Lung microvascular endothelial cell (primary cell): ENCODE measurements around the gene ATP13A3. TPM values are rescaled to one million over a fixed set of nuclear protein-coding genes. Genes with fewer than 3 reads are reported as not detected.
"Not testable (repeated sequence)": the region's sequence is repeated elsewhere in the genome, so short reads cannot be mapped to it uniquely, and the experiment has no call there.

Experiments used
- DNase-seq, 2 donors: peaks; one replicate each; pipeline versions ENCODE4 v3.0.0 to v3.0.0-alpha.2; 2010; ENCODE audit warnings: low read depth in 2 of 2
- total RNA-seq: library from RNA; depleted of rRNA; stranded (reverse); fragments of >200 nt; gene quantifications from 2 replicates; pipeline ENCODE4 v1.2.1, GENCODE V29; 2014

ATP13A3 gene
- total RNA-seq, result 71.7 and 121 TPM in 2 replicates

DNA sequence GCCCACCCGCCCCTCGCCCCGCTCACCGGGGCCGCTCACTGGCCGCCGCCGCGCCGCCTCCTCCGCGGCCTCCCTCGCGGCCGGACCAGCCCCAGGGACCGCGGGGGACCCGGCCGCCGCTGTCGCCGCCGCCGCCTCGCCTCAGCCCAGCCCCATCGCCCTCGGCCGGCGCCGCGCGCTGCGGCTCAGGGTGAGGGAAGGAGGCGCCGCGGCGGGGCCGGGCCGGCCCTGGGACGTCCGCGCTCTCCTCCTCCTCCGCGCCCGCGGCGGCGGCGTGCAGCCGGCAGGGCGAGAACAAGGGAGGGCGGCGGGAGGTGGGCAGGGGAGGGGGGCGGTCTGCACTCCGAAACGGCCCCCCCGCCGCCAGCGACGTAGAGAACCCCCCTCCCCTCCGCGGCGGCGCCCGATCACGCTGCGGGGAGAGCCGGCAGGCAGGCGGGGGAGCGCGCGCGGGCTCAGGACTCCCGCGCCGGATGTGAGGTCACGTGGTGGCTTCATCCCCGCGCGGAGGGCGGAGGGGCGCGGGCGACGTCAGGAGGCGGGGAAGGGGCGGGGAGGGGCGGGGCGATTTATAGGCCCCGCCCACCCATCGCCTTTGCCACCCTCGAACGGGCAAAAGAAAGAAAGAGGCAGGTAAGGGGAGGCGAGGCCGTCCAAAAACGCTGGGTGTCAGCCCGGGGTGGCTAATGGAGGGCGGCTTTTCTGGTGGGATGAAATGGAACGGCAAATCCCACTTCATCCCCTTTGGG is at the start of gene ATP13A3:
ATP13A3 (minus strand) TSS at position 463 of the 749 bp plus-strand sequence. CDS start 24,812 bp downstream, outside the sequence.
- DNase-seq, result peak; percentile 93 to 95

DNA sequence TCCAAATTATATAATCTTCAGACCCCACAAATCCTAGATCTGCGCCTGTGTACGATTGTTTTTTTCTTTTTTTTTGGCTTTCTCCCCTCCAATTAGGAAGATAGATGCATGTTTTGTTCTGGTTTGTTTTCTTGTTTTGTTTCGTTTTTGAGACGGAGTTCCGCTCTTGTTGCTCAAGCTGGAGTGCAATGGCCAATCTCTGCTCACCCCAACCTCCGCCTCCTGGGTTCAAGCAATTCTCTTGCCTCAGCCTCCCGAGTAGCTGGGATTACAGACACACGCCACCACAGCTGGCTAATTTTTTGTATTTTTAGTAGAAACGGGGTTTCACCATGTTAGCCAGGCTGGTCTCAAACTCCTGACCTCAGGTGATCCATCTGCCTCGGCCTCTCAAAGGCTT is 48.4 kb upstream of the ATP13A3 start:
- not testable (repeated sequence) for DNase-seq

DNA sequence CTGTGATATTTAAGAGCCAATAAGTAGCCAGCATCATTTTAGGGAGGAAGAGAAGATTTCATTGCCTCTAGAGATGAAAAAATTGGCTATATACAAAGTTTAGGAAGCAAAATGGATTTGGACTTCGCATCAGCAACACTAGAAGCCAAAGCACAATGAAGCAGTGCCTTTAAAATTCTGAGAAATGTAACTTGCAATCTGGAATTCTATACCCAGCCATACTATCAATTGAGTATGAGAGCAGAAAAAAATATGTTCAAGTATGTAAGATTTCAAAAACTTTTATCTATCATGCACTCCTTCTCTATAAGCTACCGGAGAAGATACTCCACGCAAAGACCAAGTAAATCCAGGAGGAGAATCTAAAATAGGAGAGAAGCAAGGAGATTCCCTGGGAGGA is 47.4 kb upstream of the ATP13A3 start:
- DNase-seq, result no peak

DNA sequence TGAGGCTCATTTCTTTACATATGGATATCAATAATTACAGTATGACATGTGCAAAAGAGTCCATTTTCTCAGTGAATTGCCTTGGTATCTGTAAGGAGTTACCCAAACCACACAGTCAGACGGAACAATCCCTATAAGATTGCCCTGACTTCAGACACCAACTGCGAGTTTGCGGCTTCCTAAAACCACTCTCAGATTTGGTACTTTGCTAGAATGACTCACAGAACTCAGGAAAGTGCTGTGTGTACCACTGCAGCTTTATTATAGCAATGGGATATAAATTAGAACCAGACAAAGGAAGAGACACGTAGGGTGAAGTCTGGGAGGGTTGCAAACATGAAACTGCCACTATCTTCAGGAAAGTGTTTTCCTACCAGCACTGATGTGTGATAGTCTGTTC is 45.8 kb upstream of the ATP13A3 start:
- DNase-seq, result peak in 1 of 2 donors; percentile 44

DNA sequence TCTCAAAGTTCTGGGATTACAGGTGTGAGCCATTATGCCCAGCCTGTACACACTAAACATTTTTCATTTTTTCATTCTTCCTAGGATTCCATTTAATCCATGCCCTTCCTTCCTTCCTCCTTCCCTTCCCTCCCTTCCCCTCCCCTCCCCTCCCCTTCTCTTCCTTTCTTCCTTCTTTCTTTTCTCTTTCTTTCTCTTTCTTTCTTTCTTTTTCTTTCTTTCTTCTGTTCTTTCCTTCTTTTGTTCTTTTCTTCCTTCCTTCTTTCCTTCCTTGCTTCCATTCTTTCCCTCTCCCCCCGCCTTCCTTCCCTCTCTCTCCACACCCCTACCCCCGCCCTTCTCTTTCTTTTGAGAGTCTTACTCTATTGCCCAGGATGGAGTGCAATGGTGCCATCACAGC is 40.9 kb upstream of the ATP13A3 start:
- no peak for DNase-seq

DNA sequence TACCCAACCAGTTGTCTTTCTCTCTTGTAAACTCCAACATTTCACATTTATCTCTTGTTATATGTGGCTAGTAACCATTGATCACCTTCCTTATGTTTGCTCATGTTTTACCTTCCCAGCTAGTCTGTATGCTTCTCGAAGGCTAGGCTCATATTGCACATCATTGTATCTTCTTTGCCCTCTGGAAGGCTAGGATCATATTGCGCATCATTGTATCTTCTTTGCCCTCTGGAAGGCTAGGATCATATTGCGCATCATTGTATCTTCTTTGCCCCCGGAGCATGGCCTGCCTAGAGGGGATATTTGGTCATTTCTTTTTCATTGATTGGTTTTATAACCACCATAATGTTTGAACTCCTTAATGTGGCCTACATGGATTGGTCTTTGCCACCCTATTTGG is 39.4 kb upstream of the ATP13A3 start:
- DNase-seq, result no peak

DNA sequence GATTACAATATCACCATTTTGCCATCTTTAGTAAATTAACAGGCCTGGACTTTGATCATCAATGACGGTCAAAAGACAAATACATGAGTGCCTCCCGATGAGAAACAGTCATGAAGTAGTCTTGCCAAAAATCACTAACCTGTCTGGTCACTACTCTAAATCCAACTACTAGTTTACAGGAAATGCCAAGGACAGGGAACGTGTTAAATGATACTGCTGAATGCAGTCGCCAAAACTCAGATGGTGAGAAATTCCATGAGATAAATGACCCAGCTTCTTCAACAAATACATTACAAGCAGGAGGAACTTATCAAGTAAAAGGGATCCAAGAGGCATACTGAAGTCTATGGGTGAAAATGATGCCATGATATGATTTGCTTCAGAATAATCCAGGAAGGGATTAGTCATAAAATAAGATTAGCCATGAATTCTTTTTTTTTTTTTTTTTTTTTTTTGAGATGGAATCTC is 35.8 kb upstream of the ATP13A3 start:
- peak; percentile 43 to 57 for DNase-seq

DNA sequence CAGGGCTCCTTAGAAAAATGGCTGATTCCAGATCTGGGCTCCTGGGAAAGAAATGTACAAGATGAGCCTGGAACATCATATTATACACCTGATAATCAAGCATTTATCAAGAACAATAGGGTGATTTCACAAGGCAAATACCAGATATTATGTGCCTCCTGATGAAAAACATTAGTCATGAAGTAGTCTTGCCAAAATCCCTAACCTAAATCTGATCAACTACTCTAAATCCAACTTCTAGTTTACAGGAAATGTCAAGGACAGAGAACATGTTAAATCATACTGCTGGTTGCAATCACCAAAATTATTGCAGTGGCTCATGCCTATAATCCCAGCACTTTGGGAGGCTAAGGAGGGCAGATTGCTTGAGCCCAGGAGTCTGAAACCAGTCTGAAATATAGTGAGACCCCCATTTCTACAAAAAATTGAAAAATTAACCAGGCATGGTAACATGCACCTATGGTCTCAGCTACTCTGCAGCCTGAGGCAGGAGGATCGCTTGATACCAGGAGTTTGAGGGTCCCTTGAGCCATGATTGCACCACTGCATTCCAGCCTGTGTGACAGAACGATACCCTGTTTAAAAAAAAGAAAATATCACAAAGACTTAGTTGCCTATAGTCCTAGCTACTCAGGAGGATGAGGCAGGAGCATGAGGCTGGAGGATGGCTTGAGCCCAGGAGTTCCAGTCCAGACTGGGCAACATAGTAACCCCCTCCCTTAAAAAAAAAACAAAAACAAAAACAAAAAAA is 34.9 kb upstream of the ATP13A3 start:
- peak; percentile 49 to 81 for DNase-seq

DNA sequence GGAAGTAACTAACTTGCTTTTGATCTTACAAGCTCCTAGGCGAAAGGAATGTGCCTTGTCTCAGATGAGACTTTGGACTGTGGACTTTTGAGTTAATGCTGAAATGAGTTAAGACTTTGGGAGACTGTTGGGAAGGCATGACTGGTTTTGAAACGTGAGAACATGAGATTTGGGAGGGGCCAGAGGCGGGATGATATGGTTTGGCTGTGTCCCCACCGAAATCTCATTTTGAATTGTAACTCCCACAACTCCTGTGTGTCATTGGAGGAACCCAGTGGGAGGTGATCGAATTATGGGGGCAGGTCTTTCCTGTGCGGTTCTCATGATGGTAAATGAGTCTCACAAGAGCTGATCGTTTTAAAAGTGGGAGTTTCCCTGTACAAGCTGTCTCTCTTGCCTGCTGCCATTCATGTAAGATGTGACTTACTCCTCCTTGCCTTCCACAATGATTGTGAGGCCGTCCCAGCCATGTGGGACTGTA is 33.9 kb upstream of the ATP13A3 start:
- DNase-seq, result peak in 1 of 2 donors; percentile 5

DNA sequence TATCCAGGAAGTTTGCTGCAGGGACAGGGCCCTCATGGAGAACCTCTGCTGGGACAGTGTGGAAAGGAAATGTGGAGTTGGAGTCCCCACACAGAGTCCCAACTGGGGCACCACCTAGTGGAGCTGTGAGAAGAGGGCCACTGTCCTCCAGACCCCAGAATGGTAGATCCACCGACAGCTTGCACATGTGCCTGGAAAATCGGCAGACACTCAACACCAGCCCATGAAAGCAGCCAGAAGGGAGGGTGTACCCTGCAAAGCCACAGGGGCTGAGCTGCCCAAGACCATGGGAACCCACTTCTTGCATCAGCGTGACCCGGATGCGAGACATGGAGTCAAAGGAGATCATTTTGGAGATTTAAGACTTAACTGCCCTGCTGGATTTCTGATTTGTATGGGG is 33.4 kb upstream of the ATP13A3 start:
- not testable (repeated sequence) for DNase-seq

DNA sequence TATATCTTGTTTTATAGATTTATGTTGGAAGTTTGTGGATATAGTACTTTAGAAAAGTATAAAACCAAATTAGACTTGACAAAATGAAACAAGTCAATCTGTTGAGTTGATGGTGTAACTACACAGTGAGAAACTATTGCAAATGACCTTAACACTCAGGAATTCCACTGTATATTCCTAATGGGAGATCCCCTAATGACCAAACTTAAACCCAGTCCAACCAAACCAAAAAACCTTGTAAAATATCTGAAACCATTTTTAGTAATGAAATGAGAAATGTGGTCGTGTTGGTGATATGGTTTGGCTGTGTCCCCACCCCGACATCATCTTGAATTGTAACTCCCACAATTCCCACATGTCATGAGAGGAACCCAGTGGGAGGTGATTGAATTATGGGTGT is 31.9 kb upstream of the ATP13A3 start:
- peak in 1 of 2 donors; percentile 48 for DNase-seq

DNA sequence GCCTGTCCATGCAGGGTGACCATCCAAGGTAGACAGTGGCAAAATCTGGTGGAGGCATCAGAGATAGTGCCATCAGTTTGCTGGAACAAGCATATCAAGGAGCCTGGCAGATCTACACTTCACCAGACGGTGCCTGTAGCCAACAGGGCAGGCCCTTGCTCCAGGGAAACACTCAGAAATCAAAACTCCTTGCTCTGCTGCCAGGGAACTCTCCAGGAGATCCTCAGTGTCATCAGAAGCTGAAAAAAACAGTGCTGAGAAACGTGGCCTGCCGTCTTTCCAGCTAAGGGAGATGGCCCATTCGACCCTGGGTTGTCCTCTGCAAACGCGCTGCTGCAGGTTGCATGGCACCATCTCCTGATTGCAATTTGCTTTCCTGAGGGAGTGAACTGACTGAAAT is 30.5 kb upstream of the ATP13A3 start:
- DNase-seq, result no peak

DNA sequence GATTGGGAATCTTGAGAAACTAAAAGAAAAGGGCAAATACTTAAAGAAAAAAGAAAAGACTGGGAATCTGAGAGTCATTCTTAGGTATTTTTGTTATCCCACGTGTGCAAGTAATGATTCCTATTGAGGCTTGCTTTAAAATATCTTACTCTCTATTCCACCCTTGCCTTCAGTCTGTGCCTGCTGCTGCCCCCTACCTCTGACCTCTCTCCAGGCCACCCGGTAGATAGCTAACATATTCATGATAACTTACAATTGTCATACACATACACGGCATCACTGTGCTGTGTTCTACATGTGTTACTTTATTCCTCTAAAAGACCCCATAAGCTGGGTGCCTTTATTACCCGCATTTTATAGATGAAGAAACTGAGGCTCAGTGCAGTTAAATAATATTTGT is 27.8 kb upstream of the ATP13A3 start:
- no peak for DNase-seq

DNA sequence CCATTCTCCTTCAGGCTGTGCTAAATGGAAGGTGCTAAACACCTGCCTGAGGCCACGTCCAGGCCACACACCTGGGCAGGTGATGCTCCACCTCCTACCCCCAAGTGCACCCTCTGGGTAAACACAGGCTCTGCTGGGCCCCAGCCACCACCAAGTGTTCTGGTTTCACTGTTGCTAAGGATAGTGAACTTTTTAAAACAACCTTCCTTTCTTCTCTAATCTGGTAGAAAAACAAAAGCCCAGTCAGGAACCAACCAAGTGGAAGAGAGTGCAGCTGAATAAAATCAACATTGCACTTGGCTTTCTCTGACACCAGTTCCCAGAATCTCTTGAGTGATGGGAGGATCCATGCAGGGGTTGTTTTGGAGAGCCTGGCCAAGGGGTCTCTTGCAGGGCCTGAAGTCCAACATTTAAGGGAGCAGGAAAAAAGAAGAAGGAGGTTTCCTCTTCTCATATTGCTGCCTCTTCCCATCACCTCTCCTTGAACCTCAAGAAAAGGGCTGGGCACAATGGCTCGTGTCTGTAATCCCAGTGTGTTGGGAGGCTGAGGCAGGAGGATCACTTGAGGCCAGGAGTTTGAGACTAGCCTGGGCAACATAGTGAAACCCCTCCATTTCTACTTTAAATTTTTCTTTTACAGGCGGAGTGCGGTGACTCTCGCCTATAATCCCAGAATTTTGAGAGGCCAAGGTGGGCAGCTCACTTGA is 26.2 kb upstream of the ATP13A3 start:
- no peak for DNase-seq

DNA sequence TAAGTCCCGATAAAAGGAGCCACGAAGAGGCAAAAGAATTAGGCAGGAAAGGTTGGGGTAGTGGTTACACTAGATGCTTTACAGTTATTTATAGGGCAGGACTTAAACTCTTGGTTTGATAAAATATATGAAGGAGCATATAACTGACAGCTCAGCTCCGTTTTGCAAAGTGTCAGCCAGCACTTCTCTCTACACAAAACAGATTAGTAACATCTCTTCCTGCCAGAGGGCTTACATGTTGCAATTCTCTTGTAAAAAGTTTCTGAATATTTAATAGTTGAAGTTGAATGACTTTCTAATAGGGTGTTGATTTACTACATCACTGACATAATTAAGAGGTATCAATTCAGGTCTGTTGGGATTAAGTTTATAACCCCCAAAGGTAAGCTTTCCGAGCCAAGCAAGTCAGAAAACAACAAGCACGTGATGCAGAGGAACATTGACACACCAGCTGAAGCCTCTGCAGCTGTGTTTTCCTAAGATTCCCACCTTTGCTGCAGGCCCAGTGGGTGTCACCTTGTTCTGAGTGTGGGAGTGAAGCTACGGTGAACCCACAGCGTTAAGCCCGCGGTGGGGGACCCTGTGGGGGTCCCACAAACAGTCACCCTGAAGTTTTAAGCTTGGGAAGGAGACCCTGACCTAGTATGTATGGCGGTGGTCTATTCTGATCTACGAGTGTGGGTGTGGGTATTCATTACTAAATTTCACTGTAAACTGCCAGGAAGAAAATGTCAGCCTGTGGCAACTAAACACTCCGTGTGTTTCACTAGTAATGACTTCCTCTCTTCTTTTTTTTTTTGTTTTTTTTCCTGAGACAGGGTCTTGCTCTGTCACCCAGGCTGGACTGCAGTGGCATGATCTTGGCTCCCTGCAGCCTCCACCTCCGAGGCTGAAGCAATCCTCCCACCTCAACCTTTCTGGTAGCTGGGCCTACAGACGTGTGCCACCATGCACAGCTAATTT is 22.0 kb upstream of the ATP13A3 start:
- DNase-seq, result no peak

DNA sequence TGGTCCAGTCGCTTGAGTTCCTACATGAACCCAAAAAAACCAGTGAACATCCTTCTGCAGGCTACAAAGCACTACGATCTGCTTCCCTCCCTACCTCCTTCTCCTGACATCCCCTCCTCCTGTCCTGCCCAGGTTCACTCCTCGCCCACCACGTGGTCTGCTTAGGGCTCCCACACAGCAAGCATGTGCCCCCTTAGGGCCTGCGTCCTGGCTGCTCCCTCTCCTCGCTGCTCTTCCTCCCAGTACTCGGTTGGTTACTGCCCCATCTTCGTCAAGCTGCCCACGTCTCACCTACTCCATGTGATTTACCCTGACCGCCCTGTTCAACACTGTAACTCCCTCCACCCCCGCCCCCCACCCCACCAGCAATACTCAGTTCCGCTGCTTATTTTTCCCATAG is 20.8 kb upstream of the ATP13A3 start:
- DNase-seq, result no peak

DNA sequence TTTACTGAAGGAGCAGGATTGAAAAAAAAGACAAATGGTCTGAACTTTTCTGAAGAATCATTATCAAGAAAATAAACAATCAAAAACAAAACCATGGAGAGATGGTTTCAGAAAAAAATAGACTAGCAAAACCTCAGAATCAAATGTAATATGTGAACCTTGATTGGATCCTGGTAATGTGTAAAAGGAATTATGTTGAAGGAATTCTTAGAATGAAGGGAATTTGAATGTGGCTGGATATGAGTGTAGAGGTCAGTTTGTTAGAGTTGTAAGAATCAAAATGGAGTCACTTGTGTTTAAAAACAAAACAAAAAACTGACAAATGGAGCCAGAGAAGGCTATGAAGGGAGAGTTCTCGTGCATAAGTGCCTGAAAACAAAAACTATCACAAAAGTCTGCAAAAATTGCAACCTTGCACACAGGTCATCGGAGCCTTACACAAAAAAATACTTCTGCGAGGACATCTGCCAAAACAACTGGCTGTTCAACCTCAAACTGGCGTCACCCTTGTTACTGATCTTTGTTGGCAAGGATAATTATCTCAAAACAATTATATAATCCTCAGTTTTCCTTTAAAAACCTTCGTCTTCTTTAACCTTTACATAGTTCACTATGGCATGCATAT is 19.1 kb upstream of the ATP13A3 start:
- no peak for DNase-seq

DNA sequence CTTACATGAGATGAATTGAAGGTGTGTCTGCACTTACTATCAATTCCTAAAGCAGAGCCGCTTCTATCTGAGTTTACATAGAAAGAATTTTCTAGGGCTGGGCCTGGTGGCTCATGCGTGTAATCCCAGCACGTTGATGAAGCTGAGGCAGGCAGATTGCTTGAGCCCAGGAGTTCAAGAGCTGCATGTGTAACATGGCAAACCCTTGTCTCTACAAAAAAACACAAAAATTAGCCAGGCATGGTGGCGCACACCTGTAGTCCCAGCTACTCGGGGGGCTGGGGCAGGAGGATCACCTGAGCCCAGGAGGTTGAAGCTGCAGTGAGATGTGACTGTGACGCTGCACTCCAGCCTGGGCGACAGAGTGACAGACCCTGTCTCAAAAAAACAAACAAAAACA is 18.1 kb upstream of the ATP13A3 start:
- no peak for DNase-seq

DNA sequence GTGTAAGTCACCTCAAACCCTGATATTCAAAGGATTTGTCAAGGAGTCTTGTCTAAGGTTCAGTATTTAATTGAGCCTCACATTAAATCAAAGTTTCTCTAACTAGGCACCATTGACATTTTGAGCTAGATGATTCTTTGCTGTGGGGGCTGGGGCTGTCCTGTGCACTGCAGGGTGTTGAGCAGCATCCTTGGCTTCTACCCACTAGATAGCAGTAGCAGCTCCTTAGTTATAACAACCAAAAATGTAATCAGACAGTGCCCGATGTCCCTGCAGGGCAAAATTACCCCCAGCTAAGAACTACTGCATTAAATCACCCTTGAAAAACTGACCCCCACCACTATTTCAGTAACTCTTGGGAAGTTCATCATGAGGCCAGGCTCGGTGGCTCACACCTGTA is 17.3 kb upstream of the ATP13A3 start:
- no peak for DNase-seq

DNA sequence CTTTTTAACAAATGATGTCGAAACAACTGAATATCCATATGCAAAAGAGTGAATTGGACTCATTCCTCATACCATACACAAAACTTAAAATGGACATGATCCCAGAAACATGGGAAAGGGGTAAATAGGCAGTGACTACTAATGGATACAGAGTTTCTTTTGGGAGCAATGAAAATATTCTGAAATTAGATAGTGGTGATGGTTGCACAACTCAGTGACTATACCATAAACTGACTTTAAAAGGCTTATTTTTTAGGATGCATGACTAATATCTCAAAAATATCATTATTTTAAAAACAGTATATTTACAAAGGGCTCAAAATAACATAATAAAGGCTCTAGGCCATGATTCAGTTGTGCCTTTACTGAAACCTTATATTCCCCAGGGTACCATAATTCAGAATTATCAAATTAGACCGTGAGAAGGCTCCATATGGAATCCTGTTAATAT is 16.3 kb upstream of the ATP13A3 start:
- no peak for DNase-seq
